OCI-LY3 (cell line): ENCODE results near the gene APOBR.

Experiments
- EZH2phosphoT487 ChIP-seq: fragments of 200-600 bp; shearing (Covaris generic); IDR thresholded peaks from 2 replicates; pipeline ENCODE4 v1.6.1; 2018; ENCODE audit warnings: antibody characterized with exemption, mixed run types, low read depth
- TF ChIP-seq, protein P1 (sequence below): fragments of 200-600, 300-600 bp; sonication (generic); IDR thresholded peaks from 2 replicates; pipeline ENCODE4 v1.5.1; 2014; ENCODE audit warnings: antibody characterized with exemption, low read length, low read depth

DNA sequence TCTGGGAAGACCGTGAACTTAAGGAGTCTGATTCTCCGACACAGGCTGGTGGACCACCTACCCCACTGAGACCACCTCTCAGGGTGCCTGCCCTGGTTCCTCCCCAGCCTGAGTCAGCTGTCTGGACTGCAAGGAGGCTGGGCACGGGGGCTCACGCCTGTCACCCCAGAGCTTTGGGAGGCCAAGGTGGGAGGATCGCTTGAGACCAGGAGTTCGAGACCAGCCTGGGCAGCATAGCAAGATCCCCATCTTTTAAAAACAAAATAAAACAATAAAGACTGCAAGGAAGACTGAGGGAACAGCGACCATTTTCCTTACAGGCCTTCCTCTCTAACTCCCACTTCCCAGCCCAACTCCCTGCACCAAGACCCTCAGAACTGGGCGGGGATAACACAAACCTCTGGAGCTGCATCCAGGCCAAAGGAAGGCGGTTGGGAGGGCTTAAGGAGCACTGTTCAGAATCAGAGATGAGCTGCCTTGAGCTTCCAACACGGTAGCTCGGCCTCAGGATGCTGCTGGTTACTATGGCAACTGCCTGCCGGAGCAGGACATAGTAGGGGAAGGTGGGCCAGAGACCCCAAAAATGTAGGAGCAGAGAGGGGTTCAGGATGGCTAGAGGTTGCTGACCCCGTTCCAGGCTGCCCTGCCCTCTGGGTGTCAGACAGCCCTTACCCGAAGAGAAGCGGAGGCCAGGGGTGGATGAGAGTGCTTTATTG is 4.4 kb downstream of the APOBR start:
- TF ChIP-seq, protein P1, sequence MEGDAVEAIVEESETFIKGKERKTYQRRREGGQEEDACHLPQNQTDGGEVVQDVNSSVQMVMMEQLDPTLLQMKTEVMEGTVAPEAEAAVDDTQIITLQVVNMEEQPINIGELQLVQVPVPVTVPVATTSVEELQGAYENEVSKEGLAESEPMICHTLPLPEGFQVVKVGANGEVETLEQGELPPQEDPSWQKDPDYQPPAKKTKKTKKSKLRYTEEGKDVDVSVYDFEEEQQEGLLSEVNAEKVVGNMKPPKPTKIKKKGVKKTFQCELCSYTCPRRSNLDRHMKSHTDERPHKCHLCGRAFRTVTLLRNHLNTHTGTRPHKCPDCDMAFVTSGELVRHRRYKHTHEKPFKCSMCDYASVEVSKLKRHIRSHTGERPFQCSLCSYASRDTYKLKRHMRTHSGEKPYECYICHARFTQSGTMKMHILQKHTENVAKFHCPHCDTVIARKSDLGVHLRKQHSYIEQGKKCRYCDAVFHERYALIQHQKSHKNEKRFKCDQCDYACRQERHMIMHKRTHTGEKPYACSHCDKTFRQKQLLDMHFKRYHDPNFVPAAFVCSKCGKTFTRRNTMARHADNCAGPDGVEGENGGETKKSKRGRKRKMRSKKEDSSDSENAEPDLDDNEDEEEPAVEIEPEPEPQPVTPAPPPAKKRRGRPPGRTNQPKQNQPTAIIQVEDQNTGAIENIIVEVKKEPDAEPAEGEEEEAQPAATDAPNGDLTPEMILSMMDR = no peak
- TF ChIP-seq EZH2phosphoT487 = no peak
